IMR-90 (cell line): Measurements from ENCODE around the gene GRID1. TPM values are rescaled to one million over a fixed set of nuclear protein-coding genes. Genes with fewer than 3 reads are reported as not detected.

ENCODE experiments used
- ATAC-seq: fragments of 200-7000 bp; cut with Tn5 transposase; 2 replicates; pipeline ENCODE4 v1.9.1; 2020; ENCODE audit warnings: low read depth, mild to moderate bottlenecking, moderate library complexity
- BruUV-seq: library from RNA; stranded (reverse); fragments of 400-500 nt; replicated peaks from 2 replicates; lab custom pipeline; 2021; lab: Mats Ljungman, UMichigan
- CTCF ChIA-PET: fragments of 300-600 bp; formaldehyde crosslinking; extraction: SDS; loops from one replicate; lab custom pipeline; 2021; ENCODE audit warnings: antibody characterized with exemption; lab: Yijun Ruan, JAX
- POLR2A ChIA-PET: fragments of 300-600 bp; sonication (Branson Sonifier 250); formaldehyde crosslinking; loops from one replicate; lab custom pipeline; 2022; ENCODE audit warnings: antibody characterized with exemption; ENCODE audit not compliant: unreplicated experiment; lab: Charles Lee
- DNase-seq: peaks from one replicate; pipeline ENCODE4 v3.0.0; 2013
- H2AFZ ChIP-seq: replicated peaks from 2 replicates; pipeline ENCODE3; 2013; ENCODE audit warnings: low read length, mild to moderate bottlenecking; ENCODE audit not compliant: poor library complexity
- H2AK5ac ChIP-seq: 2 replicates; pipeline ENCODE4 v1.6.1; 2013; ENCODE audit warnings: low read depth, low read length, inconsistent platforms
- H2AK9ac ChIP-seq: replicated peaks from 2 replicates; pipeline ENCODE3; 2013; ENCODE audit warnings: mild to moderate bottlenecking, low read depth, low read length, moderate library complexity; ENCODE audit not compliant: poor library complexity
- H2BK120ac ChIP-seq: 2 replicates; pipeline ENCODE4 v1.6.1; 2013; ENCODE audit warnings: low read depth, low read length, inconsistent platforms
- H2BK15ac ChIP-seq: 3 replicates; pipeline ENCODE4 v1.6.1; 2013; ENCODE audit warnings: low read depth, low read length, inconsistent platforms
- H2BK20ac ChIP-seq: 2 replicates; pipeline ENCODE4 v1.6.1; 2013; ENCODE audit warnings: low read depth, mild to moderate bottlenecking, inconsistent platforms, low read length, moderate library complexity
- H2BK5ac ChIP-seq: 2 replicates; pipeline ENCODE4 v1.6.1; 2013; ENCODE audit warnings: mild to moderate bottlenecking, low read depth, low read length, inconsistent platforms; ENCODE audit not compliant: poor library complexity, severe bottlenecking
- H3K14ac ChIP-seq: replicated peaks from 2 replicates; pipeline ENCODE4 v1.6.1; 2013; ENCODE audit warnings: low read depth, low read length, inconsistent platforms
- H3K18ac ChIP-seq: 2 replicates; pipeline ENCODE4 v1.6.1; 2013; ENCODE audit warnings: low read depth, low read length, control low read depth
- H3K23ac ChIP-seq: 2 replicates; pipeline ENCODE4 v1.6.1; 2013; ENCODE audit warnings: low read depth, low read length, inconsistent platforms
- H3K27ac ChIP-seq: 2 replicates; pipeline ENCODE4 v1.5.1; 2013; ENCODE audit warnings: mild to moderate bottlenecking, control low read depth, low read length; ENCODE audit not compliant: insufficient read depth
- H3K27me3 ChIP-seq: 2 replicates; pipeline ENCODE4 v1.6.1; 2013; ENCODE audit warnings: low read length; ENCODE audit not compliant: control insufficient read depth, insufficient read depth
- H3K36me3 ChIP-seq: 2 replicates; pipeline ENCODE4 v1.6.1; 2013; ENCODE audit warnings: low read length, mixed read lengths; ENCODE audit not compliant: control insufficient read depth, insufficient read depth
- H3K4ac ChIP-seq: 2 replicates; pipeline ENCODE4 v1.6.1; 2013; ENCODE audit warnings: low read depth, low read length, inconsistent platforms
- H3K4me1 ChIP-seq: 2 replicates; pipeline ENCODE4 v1.6.1; 2013; ENCODE audit warnings: low read length, mixed read lengths; ENCODE audit not compliant: control insufficient read depth, insufficient read depth
- H3K4me2 ChIP-seq: 2 replicates; pipeline ENCODE4 v1.6.1; 2013; ENCODE audit warnings: low read depth, mild to moderate bottlenecking, control low read depth, low read length, moderate library complexity
- H3K4me3 ChIP-seq: 2 replicates; pipeline ENCODE4 v1.5.1; 2013; ENCODE audit warnings: low read depth, mild to moderate bottlenecking, control low read depth, low read length, moderate library complexity; ENCODE audit not compliant: insufficient read depth
- H3K56ac ChIP-seq: 2 replicates; pipeline ENCODE4 v1.6.1; 2013; ENCODE audit warnings: low read length, inconsistent platforms; ENCODE audit not compliant: insufficient read depth; ENCODE audit errors: extremely low read depth
- H3K79me1 ChIP-seq, 2 experiments: 2 replicates each; pipeline ENCODE4 v1.6.1; 2013; ENCODE audit warnings: low read length in 2 of 2, inconsistent platforms in 1 of 2, low read depth in 1 of 2
- H3K9ac ChIP-seq: 2 replicates; pipeline ENCODE4 v1.6.1; 2013; ENCODE audit warnings: low read depth, low read length, control low read depth
- H3K9me1 ChIP-seq: 2 replicates; pipeline ENCODE4 v1.6.1; 2013; ENCODE audit warnings: low read length, inconsistent platforms; ENCODE audit not compliant: insufficient read depth
- H3K9me3 ChIP-seq: 2 replicates; pipeline ENCODE4 v1.6.1; 2013; ENCODE audit warnings: low read length; ENCODE audit not compliant: control insufficient read depth, insufficient read depth
- H4K20me1 ChIP-seq: 2 replicates; pipeline ENCODE4 v1.6.1; 2013; ENCODE audit warnings: low read length, inconsistent platforms; ENCODE audit not compliant: insufficient read depth
- H4K5ac ChIP-seq: 2 replicates; pipeline ENCODE4 v1.6.1; 2013; ENCODE audit warnings: mild to moderate bottlenecking, low read depth, low read length, control low read depth
- H4K8ac ChIP-seq, 2 experiments: 2 replicates each; pipeline ENCODE4 v1.6.1; 2013; ENCODE audit warnings: low read depth in 2 of 2, low read length in 2 of 2, control low read depth in 1 of 2, inconsistent platforms in 1 of 2
- H4K91ac ChIP-seq: 2 replicates; pipeline ENCODE4 v1.6.1; 2013; ENCODE audit warnings: low read depth, low read length, inconsistent platforms; ENCODE audit not compliant: insufficient read depth
- BHLHE40 ChIP-seq: fragments of 150-350 bp; IDR thresholded peaks from 2 replicates; pipeline ENCODE4 v1.6.1; 2016; ENCODE audit warnings: mild to moderate bottlenecking, low read depth, low read length
- CEBPB ChIP-seq: IDR thresholded peaks from 2 replicates; pipeline ENCODE4 v1.6.1; 2012; ENCODE audit warnings: low read depth, low read length, improper control_type of control experiment
- ELK1 ChIP-seq: fragments of 150-350 bp; IDR thresholded peaks from 2 replicates; pipeline ENCODE4 v1.6.1; 2016; ENCODE audit warnings: low read depth, mild to moderate bottlenecking, low read length, moderate library complexity, borderline replicate concordance
- MAFK ChIP-seq: IDR thresholded peaks from 2 replicates; pipeline ENCODE4 v1.6.1; 2012; ENCODE audit warnings: low read depth, low read length, improper control_type of control experiment
- MAZ ChIP-seq: IDR thresholded peaks from 2 replicates; pipeline ENCODE4 v1.6.1; 2012; ENCODE audit warnings: low read depth, mild to moderate bottlenecking, low read length, improper control_type of control experiment, moderate library complexity, borderline replicate concordance
- NFE2L2 ChIP-seq: fragments of 150-350 bp; IDR thresholded peaks from 2 replicates; pipeline ENCODE4 v1.6.1; 2016; ENCODE audit warnings: low read depth, mild to moderate bottlenecking, low read length
- RCOR1 ChIP-seq: IDR thresholded peaks from 2 replicates; pipeline ENCODE4 v1.6.1; 2012; ENCODE audit warnings: mild to moderate bottlenecking, low read length, improper control_type of control experiment; ENCODE audit not compliant: insufficient replicate concordance
- RFX5 ChIP-seq: IDR thresholded peaks from 2 replicates; pipeline ENCODE4 v1.8.0; 2012; ENCODE audit warnings: low read depth, mild to moderate bottlenecking, low read length, moderate library complexity
- USF2 ChIP-seq: fragments of 150-350 bp; IDR thresholded peaks from 2 replicates; pipeline ENCODE4 v1.6.1; 2017; ENCODE audit warnings: mild to moderate bottlenecking, antibody characterized with exemption, low read length, low read depth
- WGBS, 2 experiments: methylation state at CpG; one replicate each; pipeline versions ENCODE4 v1.1.5 to v1.1.7; 2013; ENCODE audit warnings: missing lambda C conversion rate in 2 of 2; ENCODE audit not compliant: insufficient read length in 1 of 2; ENCODE audit errors: extremely low coverage in 2 of 2; 5-methylcytosine and 5-hydroxymethylcytosine counted together
- dilution Hi-C: fragments of 300-500 bp; cut with HindIII; formaldehyde crosslinking; loops from one replicate; pipeline ENCODE4 v1.14.3; 2018; ENCODE audit warnings: low sequenced_read_pairs; ENCODE audit not compliant: unreplicated experiment
- in situ Hi-C: fragments of 300-500 bp; cut with MboI; formaldehyde crosslinking; loops from 3 replicates; pipeline ENCODE4 v1.14.3; 2019; ENCODE audit warnings: low sequenced_read_pairs, inconsistent platforms, mixed read lengths
- intact Hi-C: fragments of 100-400 bp; cut with micrococcal nuclease; formaldehyde crosslinking; loops from 2 replicates; pipeline ENCODE4 v1.10.0; 2022
- polyA plus RNA-seq, 3 experiments: library from polyadenylated mRNA; depleted of rRNA; stranded (reverse); fragments of >200 nt; gene quantifications; 2 replicates each; pipeline ENCODE4 v1.2.3, GENCODE V29; 2012; ENCODE audit warnings: low replicate concordance in 1 of 3
- total RNA-seq: library from RNA; depleted of rRNA; stranded (reverse); fragments of >200 nt; gene quantifications from 2 replicates; pipeline ENCODE4 v1.2.3, GENCODE V29; 2012
- TF ChIP-seq, protein P1 (sequence below): conservative IDR thresholded peaks from 2 replicates; pipeline ENCODE4 v1.5.1; 2012; ENCODE audit warnings: mild to moderate bottlenecking, low read depth, low read length, improper control_type of control experiment

Gene GRID1
- total and polyA plus RNA-seq, 2 of the 4 experiments (the other 2 are of a cell fraction), result not detected

- H2AK5ac ChIP-seq, result no peak overlapping the region
- no peak overlapping the region for H2BK20ac ChIP-seq
- POLR2A ChIA-PET, result no interaction called here
- H3K9me3 ChIP-seq, result peaks cover 9% of the 10 kb centered on the region; the same call in 1 of the 2 replicates
- in situ Hi-C loops (no loop called here), intact Hi-C loops (no loop called here), dilution Hi-C loops (no loop called here)
- no peaks in the 10 kb centered on the region for H3K27me3 ChIP-seq
- H3K4ac ChIP-seq, result no peak overlapping the region
- H3K4me3 ChIP-seq, result no peak overlapping the region
- H4K91ac ChIP-seq, result no peak overlapping the region
- BruUV-seq, result no TSS peak
- H3K27ac ChIP-seq, result no peak overlapping the region
- no peaks in the 10 kb centered on the region for H3K36me3 ChIP-seq
- TF ChIP-seq, protein P1, sequence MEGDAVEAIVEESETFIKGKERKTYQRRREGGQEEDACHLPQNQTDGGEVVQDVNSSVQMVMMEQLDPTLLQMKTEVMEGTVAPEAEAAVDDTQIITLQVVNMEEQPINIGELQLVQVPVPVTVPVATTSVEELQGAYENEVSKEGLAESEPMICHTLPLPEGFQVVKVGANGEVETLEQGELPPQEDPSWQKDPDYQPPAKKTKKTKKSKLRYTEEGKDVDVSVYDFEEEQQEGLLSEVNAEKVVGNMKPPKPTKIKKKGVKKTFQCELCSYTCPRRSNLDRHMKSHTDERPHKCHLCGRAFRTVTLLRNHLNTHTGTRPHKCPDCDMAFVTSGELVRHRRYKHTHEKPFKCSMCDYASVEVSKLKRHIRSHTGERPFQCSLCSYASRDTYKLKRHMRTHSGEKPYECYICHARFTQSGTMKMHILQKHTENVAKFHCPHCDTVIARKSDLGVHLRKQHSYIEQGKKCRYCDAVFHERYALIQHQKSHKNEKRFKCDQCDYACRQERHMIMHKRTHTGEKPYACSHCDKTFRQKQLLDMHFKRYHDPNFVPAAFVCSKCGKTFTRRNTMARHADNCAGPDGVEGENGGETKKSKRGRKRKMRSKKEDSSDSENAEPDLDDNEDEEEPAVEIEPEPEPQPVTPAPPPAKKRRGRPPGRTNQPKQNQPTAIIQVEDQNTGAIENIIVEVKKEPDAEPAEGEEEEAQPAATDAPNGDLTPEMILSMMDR, result no peak
- TF ChIP-seq NFE2L2 (no peak), RFX5 (no peak), BHLHE40 (no peak), USF2 (no peak), MAFK (no peak), RCOR1 (no peak), MAZ (no peak), ELK1 (no peak), CEBPB (no peak)
- H3K4me2 ChIP-seq, result no peak overlapping the region
- H3K18ac ChIP-seq, result no peak overlapping the region
- no peak overlapping the region for H2AK9ac ChIP-seq
- ATAC-seq, result no peak
- H2BK15ac ChIP-seq, result no peak overlapping the region
- no peak overlapping the region for H4K5ac ChIP-seq
- no peak overlapping the region for H3K14ac ChIP-seq
- H3K79me1 ChIP-seq, result no peaks in the 10 kb centered on the region
- H4K20me1 ChIP-seq, result no peaks in the 10 kb centered on the region
- no peak overlapping the region for H2AFZ ChIP-seq
- H3K56ac ChIP-seq, result no peak overlapping the region
- DNase-seq, result no peak
- H2BK5ac ChIP-seq, result no peak overlapping the region
- H2BK120ac ChIP-seq, result no peak overlapping the region
- H3K4me1 ChIP-seq, result no peaks in the 10 kb centered on the region
- H3K9me1 ChIP-seq, result no peaks in the 10 kb centered on the region
- H4K8ac ChIP-seq, result no peak overlapping the region
- CTCF ChIA-PET, result no interaction called here
- no CpG with 5 or more reads among the region's 3 CpGs for WGBS, 2 experiments
- no peak overlapping the region for H3K9ac ChIP-seq
- H3K23ac ChIP-seq, result no peak overlapping the region
Measured at GRCh38 chr10:86025509-86025908, 341.1 kb downstream of the GRID1 start.
